ENCODE data around the gene AMH. TPM values are rescaled to one million over a fixed set of nuclear protein-coding genes. Genes with fewer than 3 reads are reported as not detected.

AMH gene
- total RNA-seq, 4 donors from 2014 or later: 0.95 to 4.7 (median 1.6) TPM; not detected in 1

- no peak overlapping the region for H3K27ac ChIP-seq
- no peak for TF ChIP-seq POLR2A (IDR thresholded peaks at IDR 0.05)
- TF ChIP-seq CTCF (IDR thresholded peaks at IDR 0.05): no peak
- H3K36me3 ChIP-seq: peaks cover 0 to 78% (median 0%) of the 10 kb centered on the region in 3 donors
- peaks cover 4 to 24% (median 7%) of the 10 kb centered on the region in 4 donors for H3K4me1 ChIP-seq
- H3K27me3 ChIP-seq: no peaks in the 10 kb centered on the region
- DNase-seq: no peak
- H3K9me3 ChIP-seq: no peaks in the 10 kb centered on the region
- no peak overlapping the region for H3K4me3 ChIP-seq
These were observed 19.0 kb upstream of the AMH start for GRCh38 chr19:2230033-2230531.

GRCh38 chr19:2230807-2231533, 18.2 kb upstream of the AMH start:
- Histone ChIP-seq H3K4me1 (peaks cover 4 to 26% (median 10%) of the 10 kb centered on the region in 4 donors), H3K27ac (peak overlapping the region in 2 of 4 donors; percentile 10 to 34)

GRCh38 chr19:2231621-2232221, 17.4 kb upstream of the AMH start:
- Histone ChIP-seq H3K27ac (peak overlapping the region in 2 of 4 donors; percentile 1 to 34), H3K36me3 (peaks cover 0 to 61% (median 0%) of the 10 kb centered on the region in 3 donors), H3K27me3 (no peaks in the 10 kb centered on the region), H3K4me1 (peaks cover 4 to 26% (median 10%) of the 10 kb centered on the region in 4 donors), H3K9me3 (no peaks in the 10 kb centered on the region), H3K4me3 (no peak overlapping the region)
- no peak for DNase-seq
- peak in 3 of 6 experiments; percentile 25 to 41 (median 40) for TF ChIP-seq CTCF (IDR thresholded peaks at IDR 0.05)
- no peak for TF ChIP-seq POLR2A (IDR thresholded peaks at IDR 0.05)

More at GRCh38 chr19:2230807-2231533, 18.2 kb upstream of the AMH start:
- H3K9me3 ChIP-seq: no peaks in the 10 kb centered on the region
- H3K27me3 ChIP-seq: no peaks in the 10 kb centered on the region
- no peak for DNase-seq
- H3K36me3 ChIP-seq: peaks cover 0 to 69% (median 0%) of the 10 kb centered on the region in 3 donors
- H3K4me3 ChIP-seq: no peak overlapping the region
- TF ChIP-seq POLR2A (IDR thresholded peaks at IDR 0.05): no peak
- no peak for TF ChIP-seq CTCF (IDR thresholded peaks at IDR 0.05)

GRCh38 chr19:2232286-2233151, 16.6 kb upstream of the AMH start:
- peak overlapping the region in 2 of 4 donors; percentile 100 for H3K27ac ChIP-seq
- H3K36me3 ChIP-seq: peaks cover 0 to 54% (median 0%) of the 10 kb centered on the region in 3 donors
- DNase-seq: no peak
- H3K4me3 ChIP-seq: no peak overlapping the region
- H3K9me3 ChIP-seq: no peaks in the 10 kb centered on the region
- TF ChIP-seq POLR2A (IDR thresholded peaks at IDR 0.05): no peak
- peak in 1 of 6 experiments; percentile 13 for TF ChIP-seq CTCF (IDR thresholded peaks at IDR 0.05)
- H3K27me3 ChIP-seq: no peaks in the 10 kb centered on the region
- H3K4me1 ChIP-seq: peaks cover 4 to 29% (median 9%) of the 10 kb centered on the region in 4 donors

GRCh38 chr19:2233601-2234280, 15.4 kb upstream of the AMH start:
- H3K27me3 ChIP-seq: no peaks in the 10 kb centered on the region
- peak overlapping the region in 2 of 4 donors; percentile 100 for H3K27ac ChIP-seq
- TF ChIP-seq CTCF (IDR thresholded peaks at IDR 0.05): no peak
- no peak for TF ChIP-seq POLR2A (IDR thresholded peaks at IDR 0.05)

More at GRCh38 chr19:2233601-2234280, 15.4 kb upstream of the AMH start:
- Histone ChIP-seq H3K4me1 (peaks cover 9 to 41% (median 19%) of the 10 kb centered on the region in 4 donors), H3K4me3 (peak overlapping the region in 1 of 4 donors; percentile 26), H3K36me3 (peaks cover 0 to 42% (median 0%) of the 10 kb centered on the region in 3 donors), H3K9me3 (no peaks in the 10 kb centered on the region)
- no peak for DNase-seq

Measured in Peyer's patch (tissue), 4 donors.